GM19397 (cell line): ENCODE measurements around the gene HEATR1.

Experiments used
- ATAC-seq: cut with Tn5 transposase; IDR thresholded peaks from one replicate; pipeline ENCODE4 v1.9.1; 2021; ENCODE audit warnings: mild to moderate bottlenecking, moderate library complexity; ENCODE audit not compliant: unreplicated experiment

Gene HEATR1

DNA sequence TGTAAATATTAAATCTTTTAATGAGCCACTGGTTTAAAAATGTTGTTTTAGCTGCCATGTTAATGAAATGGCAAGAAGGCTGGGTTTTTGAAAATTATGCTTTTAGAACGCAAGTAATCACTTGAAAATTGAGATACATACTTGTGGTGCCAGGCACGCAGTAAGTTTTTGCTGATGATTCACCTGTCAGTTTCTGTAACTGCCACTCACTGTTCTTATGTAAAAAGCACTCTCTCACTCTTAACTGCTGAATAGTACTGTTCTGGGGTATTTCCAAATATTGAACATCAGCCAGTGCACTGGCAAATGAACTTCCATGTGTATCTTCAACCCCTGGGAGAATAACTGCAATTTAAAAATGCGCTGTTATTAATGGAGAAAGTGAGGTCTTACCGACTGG, 62.6 kb downstream of the HEATR1 start:
- no peak for ATAC-seq

- ATAC-seq: no peak
These were observed 63.4 kb downstream of the HEATR1 start for GRCh38 chr1:236540813-236541465.

- no peak for ATAC-seq
These were observed 67.8 kb downstream of the HEATR1 start for GRCh38 chr1:236536540-236536939.

DNA sequence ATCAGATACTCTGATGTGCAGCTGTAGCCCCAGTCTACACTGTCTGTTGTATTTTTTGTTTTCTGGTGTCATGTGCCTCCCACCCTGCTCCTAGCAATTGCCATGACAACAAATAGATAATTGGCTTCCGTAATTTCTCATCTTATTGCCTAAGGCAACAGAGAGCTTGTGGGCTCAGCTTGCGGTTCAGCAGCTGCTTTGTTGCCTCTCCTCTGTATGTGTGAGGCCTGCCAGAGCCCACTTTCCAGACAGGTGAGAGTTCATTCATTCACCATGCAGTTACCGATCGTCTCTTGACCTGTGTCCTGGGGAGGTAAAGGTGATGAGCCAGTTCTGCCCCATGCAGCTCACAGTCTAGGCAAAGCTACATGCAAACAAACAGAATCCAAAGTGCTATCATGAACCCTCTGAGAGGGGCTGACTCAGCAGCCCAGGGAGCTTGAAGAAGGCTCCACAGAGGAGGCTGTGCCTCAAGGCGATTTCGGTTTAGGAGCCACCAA, 68.6 kb downstream of the HEATR1 start:
- no peak for ATAC-seq

GRCh38 chr1:236535190-236535589, 69.1 kb downstream of the HEATR1 start:
- no peak for ATAC-seq

DNA sequence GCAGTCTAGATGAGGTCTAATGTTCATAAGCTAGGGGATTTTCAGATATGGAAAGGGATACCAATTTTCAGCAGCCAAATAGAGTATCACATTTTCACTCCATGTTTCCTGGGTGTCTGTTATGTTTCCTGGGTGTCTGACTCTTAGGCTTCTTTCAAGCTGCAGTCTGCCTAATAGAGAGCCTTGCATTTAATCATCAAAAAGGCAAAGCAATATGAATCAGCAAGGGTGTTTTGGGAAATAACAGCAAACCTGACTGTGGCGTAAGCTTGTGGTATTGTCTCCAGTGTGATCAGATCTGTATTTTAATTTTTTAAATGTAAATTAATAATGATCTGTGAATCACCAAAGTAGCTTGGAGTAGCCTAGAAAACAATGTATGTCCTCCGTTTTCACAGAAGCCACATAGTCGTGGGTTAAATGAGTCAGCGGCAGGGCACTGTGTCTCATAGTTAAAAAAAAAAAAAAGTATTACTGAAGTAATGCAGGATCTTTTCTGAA, 70.1 kb downstream of the HEATR1 start:
- ATAC-seq: no peak

DNA sequence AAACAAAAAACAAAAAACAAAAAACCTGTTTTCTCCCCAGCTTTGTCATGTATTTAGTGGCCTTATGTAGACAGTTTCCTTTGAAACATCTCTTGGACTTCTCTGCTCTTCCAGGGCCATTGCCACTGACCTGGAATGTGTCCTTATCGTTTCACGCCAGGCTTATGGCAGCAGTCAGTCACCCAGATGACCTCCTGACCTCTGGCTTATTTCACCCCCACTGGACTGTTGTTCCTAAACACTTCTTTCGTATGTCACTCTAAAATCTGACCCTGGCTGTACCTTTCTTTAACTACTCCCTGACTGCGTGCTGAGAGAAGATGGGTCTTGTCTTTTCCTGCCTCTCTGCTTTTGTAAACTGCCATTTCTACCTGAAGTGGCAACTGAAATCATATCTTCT, 71.5 kb downstream of the HEATR1 start:
- no peak for ATAC-seq

DNA sequence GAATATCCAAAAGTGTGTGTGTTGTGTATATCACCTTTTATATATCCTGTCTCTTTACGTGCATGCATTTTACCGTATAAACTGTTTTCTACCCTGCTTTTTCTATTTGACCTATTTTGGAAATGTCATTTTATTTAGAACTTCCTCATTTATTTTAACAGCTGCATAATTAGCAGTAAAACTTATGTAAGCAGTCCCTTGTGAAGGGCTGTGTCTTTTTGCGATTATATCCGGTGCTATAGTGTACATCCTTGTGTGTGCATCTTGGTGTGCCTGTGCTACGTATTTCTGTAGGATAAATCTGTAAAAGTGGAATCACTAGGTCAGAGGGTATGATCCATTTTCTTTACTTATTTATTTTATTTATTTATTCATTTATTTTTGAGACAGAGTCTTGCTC, 73.4 kb downstream of the HEATR1 start:
- ATAC-seq: no peak

- ATAC-seq: no peak
These were observed 74.0 kb downstream of the HEATR1 start for GRCh38 chr1:236530286-236530685.

DNA sequence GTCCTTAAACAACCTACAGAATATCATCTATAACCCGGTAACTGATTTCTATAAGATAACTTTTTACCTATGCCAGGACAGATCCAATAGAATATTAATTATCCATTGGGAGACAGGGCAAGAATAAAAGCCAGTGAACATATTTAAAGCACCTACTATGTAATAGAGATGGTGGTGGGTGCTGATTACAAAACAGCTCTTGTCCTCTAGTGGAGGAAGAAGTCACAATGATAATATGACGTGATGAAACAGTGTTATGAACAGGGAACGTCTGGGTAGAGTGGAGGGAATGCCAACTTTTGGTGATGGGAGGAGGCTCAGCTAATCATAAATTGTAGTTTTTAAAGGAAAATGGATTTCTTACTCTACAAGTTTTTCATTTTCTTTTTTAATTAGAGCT, 78.2 kb downstream of the HEATR1 start:
- no peak for ATAC-seq

- no peak for ATAC-seq
These were observed 79.5 kb downstream of the HEATR1 start for GRCh38 chr1:236524895-236525184.

- peak; percentile 85 for ATAC-seq
These were observed 80.0 kb downstream of the HEATR1 start for GRCh38 chr1:236524142-236524894.

DNA sequence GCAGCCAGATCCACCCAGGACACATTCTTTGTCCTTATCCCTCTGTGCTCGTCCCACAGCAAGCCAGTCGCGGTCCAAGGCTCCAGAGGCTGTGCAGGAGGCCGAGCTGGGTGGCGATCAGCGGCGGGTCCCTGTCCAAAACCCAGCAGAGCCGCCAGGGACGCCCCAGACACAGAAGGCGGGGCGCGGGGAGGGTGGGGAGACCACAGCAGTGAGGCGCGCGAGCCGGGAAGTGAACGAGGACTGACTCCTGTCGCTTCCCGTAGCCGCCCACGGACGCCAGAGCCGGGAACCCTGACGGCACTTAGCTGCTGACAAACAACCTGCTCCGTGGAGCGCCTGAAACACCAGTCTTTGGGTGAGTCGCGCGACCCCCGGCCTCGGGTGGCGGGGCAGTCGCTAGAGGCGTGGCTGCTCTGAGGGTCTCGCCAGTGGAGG, 80.6 kb downstream of the HEATR1 start, which contains the start of gene LGALS8:
Gene LGALS8, plus strand, starts transcription at position 279 of the 438 bp plus-strand sequence. CDS start 2,089 bp downstream, outside the sequence.
- peak; percentile 62 for ATAC-seq

DNA sequence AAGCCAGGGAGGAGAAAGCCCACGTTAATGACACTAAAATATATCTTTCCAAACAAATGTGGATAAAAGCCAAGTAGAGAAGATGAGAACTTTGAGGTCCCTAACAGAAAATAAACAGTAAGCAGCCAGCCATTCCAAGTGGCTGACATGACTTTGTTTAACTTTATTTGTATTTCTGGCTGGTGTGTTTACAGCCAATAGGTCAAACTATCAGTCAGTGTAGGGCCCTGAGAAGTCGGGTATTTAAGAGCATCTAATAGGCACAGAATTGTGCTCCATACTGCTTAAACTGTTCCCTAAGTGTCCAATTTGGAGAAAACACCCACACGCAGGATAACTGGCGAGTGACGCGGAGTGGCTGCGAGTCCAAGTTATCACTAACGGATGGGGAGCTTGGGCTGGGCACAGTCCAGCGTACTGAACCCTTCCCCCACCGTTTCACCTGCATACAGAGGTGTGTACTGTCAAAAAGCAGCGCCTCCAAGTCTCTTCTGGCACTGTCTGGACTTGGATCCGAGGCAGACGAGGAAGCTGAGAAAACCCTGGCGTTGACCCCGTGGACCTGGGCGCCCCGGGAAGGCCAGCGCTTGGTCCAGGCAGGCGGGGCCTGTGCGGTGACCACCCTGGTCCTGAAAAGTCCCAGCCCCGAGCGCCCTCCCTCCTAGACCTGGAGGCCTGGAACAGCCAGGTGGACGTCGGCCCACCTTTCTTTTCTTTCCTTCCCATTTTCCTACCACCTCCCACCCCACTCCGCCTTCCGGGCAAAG, 81.2 kb downstream of the HEATR1 start:
- peak; percentile 5 for ATAC-seq

DNA sequence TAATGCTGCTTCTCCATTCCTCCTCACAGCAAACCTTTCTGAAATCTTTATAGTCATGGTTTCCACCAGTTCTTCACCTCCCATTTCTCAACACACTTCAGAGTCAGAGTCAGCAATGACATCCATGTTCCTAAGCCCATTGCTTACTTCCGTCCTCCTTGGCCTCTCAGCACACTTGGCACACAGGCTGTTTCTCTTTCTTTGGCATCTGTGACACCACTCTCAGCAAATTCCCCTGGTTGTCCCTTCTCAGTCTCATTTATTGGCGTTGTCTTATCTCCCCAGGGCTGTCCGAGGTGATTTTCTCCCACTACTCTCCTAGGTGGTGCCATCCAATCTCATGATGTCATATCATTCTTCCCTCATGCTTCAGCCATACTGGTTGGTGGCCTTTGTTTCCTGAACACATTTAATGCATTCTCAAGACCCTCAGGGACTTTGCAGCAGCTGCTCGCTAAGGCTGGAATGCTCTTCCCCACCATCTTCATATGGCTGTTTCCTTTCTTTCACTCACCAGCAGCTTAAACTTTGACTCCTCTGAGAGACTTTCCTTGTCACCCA, 83.8 kb downstream of the HEATR1 start:
- ATAC-seq: no peak

- ATAC-seq: no peak
These were observed 86.0 kb downstream of the HEATR1 start for GRCh38 chr1:236518322-236518721.

- ATAC-seq: no peak
These were observed 87.2 kb downstream of the HEATR1 start for GRCh38 chr1:236516929-236517704.

DNA sequence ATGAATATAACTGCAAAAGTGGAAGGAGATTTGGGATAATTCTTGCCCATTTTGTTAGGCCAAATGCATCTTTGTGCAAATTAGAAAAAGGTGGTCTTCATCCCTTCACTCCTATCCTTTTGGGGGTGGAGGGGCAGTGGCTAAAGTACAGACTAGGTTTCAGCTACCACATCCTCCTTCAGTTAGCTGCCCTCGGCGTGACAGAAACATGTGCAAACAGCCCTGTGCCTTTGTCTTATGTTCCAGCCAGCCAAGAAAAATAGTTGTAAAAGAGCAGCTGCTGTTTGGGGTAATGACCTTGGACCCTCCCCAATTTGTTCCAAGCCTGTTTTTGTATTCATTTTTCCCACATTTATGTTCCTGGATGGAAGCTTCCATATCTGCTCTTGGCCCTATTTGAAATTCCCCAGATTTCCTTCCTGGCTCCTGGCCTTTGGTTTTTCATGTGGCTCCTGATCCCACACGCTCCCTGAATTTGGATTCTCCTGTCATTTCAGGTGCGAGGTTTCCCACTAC, 88.8 kb downstream of the HEATR1 start:
- ATAC-seq: no peak

DNA sequence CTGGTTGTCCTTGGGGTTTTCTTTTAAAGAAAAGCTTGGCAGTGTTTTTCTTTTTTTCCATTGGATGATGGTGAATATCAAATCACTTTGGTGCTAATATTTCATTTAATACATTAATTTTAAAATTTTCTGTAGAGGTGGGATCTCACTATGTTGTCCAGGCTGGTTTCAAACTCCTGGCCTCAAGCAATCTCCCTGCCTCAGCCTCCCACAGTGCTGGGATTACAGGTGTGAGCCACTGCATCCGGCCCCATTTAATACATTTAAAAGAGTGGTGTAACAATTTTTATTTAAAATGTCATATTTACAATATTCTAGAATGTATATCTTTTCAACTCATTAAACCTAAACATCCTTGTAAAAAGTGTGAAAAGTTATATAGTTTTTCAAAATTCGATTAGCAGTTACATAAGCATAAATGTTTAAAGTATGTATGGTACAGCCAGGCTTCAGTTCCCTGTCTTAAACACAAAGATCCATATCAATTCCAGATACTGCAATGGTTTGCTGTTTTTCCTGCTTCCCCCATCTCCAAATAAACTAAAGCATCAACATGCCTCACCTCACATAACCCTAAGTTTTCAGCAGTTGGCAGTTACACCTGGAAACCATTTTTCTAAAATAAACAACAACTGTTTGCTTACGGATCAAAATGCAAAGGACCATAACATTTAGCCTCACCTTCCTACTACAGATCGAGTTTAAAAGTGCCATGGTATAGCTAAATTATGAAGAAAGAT, 89.4 kb downstream of the HEATR1 start:
- ATAC-seq: no peak
